Fibroblast of lung (primary cell): ENCODE measurements around the gene DCST2. TPM values are rescaled to one million over a fixed set of nuclear protein-coding genes. Genes with fewer than 3 reads are reported as not detected.
A peak's percentile ranks its signal among the peaks of the same experiment; 100 is the strongest.

Experiments used
- DNase-seq, 2 donors: peaks; one replicate each; pipeline versions ENCODE4 v3.0.0 to v3.0.0-alpha.2; 2010; ENCODE audit warnings: low read depth in 2 of 2
- H2AFZ ChIP-seq: 2 replicates; pipeline ENCODE4 v1.5.1; 2012; ENCODE audit warnings: low read length, control low read depth, inconsistent platforms
- H3K27ac ChIP-seq: 2 replicates; pipeline ENCODE4 v1.5.1; 2011; ENCODE audit warnings: low read length, control low read depth; ENCODE audit not compliant: insufficient read depth
- H3K27me3 ChIP-seq: 2 replicates; pipeline ENCODE4 v1.5.1; 2011; ENCODE audit warnings: mild to moderate bottlenecking, low read length; ENCODE audit not compliant: control insufficient read depth, insufficient read depth
- H3K36me3 ChIP-seq: 2 replicates; pipeline ENCODE4 v1.5.1; 2011; ENCODE audit warnings: low read length; ENCODE audit not compliant: control insufficient read depth, insufficient read depth
- H3K4me1 ChIP-seq: 2 replicates; pipeline ENCODE4 v1.5.1; 2011; ENCODE audit warnings: low read length; ENCODE audit not compliant: control insufficient read depth, insufficient read depth; ENCODE audit errors: extremely low read depth
- H3K4me2 ChIP-seq: 2 replicates; pipeline ENCODE4 v1.5.1; 2011; ENCODE audit warnings: low read length, control low read depth; ENCODE audit not compliant: insufficient read depth; ENCODE audit errors: extremely low read depth
- H3K4me3 ChIP-seq, 4 experiments: fragments of 200-600 bp in 1 of 4; sonication (generic) in 1 of 4; replicated peaks in 1 of 4; 2 replicates each; pipeline ENCODE4 v1.5.1; 2011 to 2016; ENCODE audit warnings: low read length in 4 of 4, low read depth in 3 of 4, mild to moderate bottlenecking in 3 of 4, control low read depth in 2 of 4, inconsistent platforms in 1 of 4, mixed read lengths in 1 of 4; ENCODE audit not compliant: insufficient read depth in 1 of 4; ENCODE audit errors: control extremely low read depth in 1 of 4
- H3K79me2 ChIP-seq: 2 replicates; pipeline ENCODE4 v1.5.1; 2012; ENCODE audit warnings: mild to moderate bottlenecking, low read length, inconsistent platforms; ENCODE audit not compliant: control insufficient read depth, insufficient read depth
- H3K9ac ChIP-seq: 2 replicates; pipeline ENCODE4 v1.5.1; 2011; ENCODE audit warnings: mild to moderate bottlenecking, low read length, control low read depth; ENCODE audit not compliant: insufficient read depth
- H3K9me3 ChIP-seq: 2 replicates; pipeline ENCODE4 v1.5.1; 2012; ENCODE audit warnings: low read depth, low read length; ENCODE audit not compliant: control insufficient read depth, insufficient read depth
- H4K20me1 ChIP-seq: 2 replicates; pipeline ENCODE4 v1.5.1; 2011; ENCODE audit warnings: low read length; ENCODE audit not compliant: control insufficient read depth, insufficient read depth; ENCODE audit errors: extremely low read depth
- EZH2 ChIP-seq: IDR thresholded peaks from 2 replicates; pipeline ENCODE4 v1.5.1; 2012; ENCODE audit warnings: low read length, control low read depth, mild to moderate bottlenecking; ENCODE audit errors: missing control alignments
- polyA minus RNA-seq: library from RNA; depleted of rRNA, polyadenylated mRNA; stranded (reverse); fragments of >200 nt; gene quantifications from 2 replicates; pipeline ENCODE4 v1.2.3, GENCODE V29; 2011; ENCODE audit warnings: low replicate concordance
- polyA plus RNA-seq, 2 donors: library from polyadenylated mRNA; depleted of rRNA in 1 of 2; stranded (reverse) in 1 of 2; unstranded in 1 of 2; fragments of >200 nt; gene quantifications; 2 replicates each; pipeline ENCODE4 v1.2.1, GENCODE V29; 2011 to 2012; ENCODE audit warnings: missing spikeins in 1 of 2
- total RNA-seq: library from RNA; depleted of rRNA; stranded (reverse); fragments of >200 nt; gene quantifications from 2 replicates; pipeline ENCODE4 v1.2.1, GENCODE V29; 2014
- TF ChIP-seq, protein P1 (sequence below), 2 donors: IDR thresholded peaks in 1 of 2; conservative IDR thresholded peaks in 1 of 2; 1 replicate in 1 of 2; 2 replicates in 1 of 2; pipeline ENCODE4 v1.5.1; 2011 to 2012; ENCODE audit warnings: low read length in 2 of 2, control low read depth in 1 of 2, inconsistent platforms in 1 of 2, low read depth in 1 of 2, mild to moderate bottlenecking in 1 of 2

DCST2 gene
- total RNA-seq = under 0.01 and 0.17 TPM in 2 replicates
- polyA plus RNA-seq = 0.06 and 0.10 TPM in 2 replicates
- not detected in 2 replicates for polyA plus RNA-seq (2012)
- not detected in 2 replicates for polyA minus RNA-seq

DNA sequence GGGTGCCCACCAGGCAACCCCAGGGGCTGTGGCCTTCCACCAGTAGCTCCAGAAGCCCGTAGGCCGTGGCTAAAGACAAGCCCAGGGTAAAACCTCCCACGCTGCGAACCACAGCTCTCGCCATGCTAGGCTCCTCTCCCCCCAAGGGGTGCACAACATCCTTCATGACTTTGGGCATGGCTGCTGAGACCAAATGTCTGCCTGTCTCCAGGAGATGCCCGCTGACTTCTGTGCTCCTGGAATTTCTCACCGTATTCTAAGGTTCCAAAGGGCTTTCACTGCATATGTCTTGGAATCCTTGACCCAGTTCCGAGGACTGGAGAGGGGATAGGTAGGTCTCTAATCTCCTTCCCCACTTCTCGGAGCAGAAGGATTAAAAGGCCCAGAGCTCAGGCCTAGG lies at the start of gene DCST2, which contains the start of gene DCST1:
DCST2 (minus strand) TSS at position 258 of the 400 bp plus-strand sequence; CDS start at position 178, 80 bp downstream.
DCST1 (plus strand) TSS at position 301 of the 400 bp plus-strand sequence. CDS start 213 bp downstream, outside the sequence.
- Histone ChIP-seq H3K36me3 (no peaks in the 10 kb centered on the region), H3K4me1 (no peaks in the 10 kb centered on the region), H3K27me3 (peaks cover 8% of the 10 kb centered on the region), H3K27ac (no peak within 1 kb of the TSS), H3K4me3 (no peak within 1 kb of the TSS), H3K79me2 (no peaks in the 10 kb centered on the region), H3K4me2 (no peak within 1 kb of the TSS), H3K9me3 (no peaks in the 10 kb centered on the region), H3K9ac (no peak within 1 kb of the TSS), H2AFZ (no peak within 1 kb of the TSS), H4K20me1 (no peaks in the 10 kb centered on the region)
- no peak for TF ChIP-seq EZH2
- TF ChIP-seq, protein P1, sequence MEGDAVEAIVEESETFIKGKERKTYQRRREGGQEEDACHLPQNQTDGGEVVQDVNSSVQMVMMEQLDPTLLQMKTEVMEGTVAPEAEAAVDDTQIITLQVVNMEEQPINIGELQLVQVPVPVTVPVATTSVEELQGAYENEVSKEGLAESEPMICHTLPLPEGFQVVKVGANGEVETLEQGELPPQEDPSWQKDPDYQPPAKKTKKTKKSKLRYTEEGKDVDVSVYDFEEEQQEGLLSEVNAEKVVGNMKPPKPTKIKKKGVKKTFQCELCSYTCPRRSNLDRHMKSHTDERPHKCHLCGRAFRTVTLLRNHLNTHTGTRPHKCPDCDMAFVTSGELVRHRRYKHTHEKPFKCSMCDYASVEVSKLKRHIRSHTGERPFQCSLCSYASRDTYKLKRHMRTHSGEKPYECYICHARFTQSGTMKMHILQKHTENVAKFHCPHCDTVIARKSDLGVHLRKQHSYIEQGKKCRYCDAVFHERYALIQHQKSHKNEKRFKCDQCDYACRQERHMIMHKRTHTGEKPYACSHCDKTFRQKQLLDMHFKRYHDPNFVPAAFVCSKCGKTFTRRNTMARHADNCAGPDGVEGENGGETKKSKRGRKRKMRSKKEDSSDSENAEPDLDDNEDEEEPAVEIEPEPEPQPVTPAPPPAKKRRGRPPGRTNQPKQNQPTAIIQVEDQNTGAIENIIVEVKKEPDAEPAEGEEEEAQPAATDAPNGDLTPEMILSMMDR (conservative IDR thresholded peaks at IDR 0.05 in 1 of 2, IDR thresholded peaks at IDR 0.05 in 1 of 2; ENCODE audit: low read depth in 1 of 2, low read length in 2 of 2) = no peak
- no peak for DNase-seq

DNA sequence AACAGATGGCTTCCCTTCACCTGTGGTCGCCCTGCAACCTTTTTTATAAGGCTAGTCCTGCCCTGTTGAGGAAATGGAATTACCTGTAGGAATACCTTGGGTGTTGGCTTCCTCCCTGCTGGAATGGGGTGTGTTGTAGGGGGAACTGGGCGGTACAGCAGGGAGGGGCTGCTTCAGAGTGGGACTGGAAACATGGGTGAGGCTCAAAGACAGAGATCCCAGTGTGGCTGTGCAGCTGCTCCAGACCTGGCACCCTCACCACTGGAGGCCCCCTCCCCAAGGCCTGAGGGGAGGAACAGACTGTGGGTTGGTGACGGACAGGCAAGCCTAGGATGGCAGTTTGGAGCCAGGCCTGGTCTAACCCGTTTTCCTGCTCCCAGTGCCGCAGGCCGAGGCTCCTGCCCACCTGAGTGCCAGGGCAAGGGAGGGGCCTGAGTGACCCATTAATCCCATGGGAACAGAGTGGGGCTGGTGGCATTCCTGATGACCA lies 49.5 kb upstream of the DCST2 start:
- H3K9me3 ChIP-seq = no peaks in the 10 kb centered on the region
- TF ChIP-seq EZH2 = no peak
- TF ChIP-seq, protein P1 (conservative IDR thresholded peaks at IDR 0.05 in 1 of 2, IDR thresholded peaks at IDR 0.05 in 1 of 2; ENCODE audit: low read depth in 1 of 2, low read length in 2 of 2) = no peak
- H3K79me2 ChIP-seq = no peaks in the 10 kb centered on the region
- H3K4me3 ChIP-seq = no peak overlapping the region
- H2AFZ ChIP-seq = no peak overlapping the region
- no peak overlapping the region for H3K27ac ChIP-seq
- H3K27me3 ChIP-seq = peaks cover 55% of the 10 kb centered on the region
- H3K9ac ChIP-seq = no peak overlapping the region
- no peak for DNase-seq
- H4K20me1 ChIP-seq = no peaks in the 10 kb centered on the region
- no peak overlapping the region for H3K4me2 ChIP-seq
- no peaks in the 10 kb centered on the region for H3K36me3 ChIP-seq
- peaks cover 9% of the 10 kb centered on the region for H3K4me1 ChIP-seq

DNA sequence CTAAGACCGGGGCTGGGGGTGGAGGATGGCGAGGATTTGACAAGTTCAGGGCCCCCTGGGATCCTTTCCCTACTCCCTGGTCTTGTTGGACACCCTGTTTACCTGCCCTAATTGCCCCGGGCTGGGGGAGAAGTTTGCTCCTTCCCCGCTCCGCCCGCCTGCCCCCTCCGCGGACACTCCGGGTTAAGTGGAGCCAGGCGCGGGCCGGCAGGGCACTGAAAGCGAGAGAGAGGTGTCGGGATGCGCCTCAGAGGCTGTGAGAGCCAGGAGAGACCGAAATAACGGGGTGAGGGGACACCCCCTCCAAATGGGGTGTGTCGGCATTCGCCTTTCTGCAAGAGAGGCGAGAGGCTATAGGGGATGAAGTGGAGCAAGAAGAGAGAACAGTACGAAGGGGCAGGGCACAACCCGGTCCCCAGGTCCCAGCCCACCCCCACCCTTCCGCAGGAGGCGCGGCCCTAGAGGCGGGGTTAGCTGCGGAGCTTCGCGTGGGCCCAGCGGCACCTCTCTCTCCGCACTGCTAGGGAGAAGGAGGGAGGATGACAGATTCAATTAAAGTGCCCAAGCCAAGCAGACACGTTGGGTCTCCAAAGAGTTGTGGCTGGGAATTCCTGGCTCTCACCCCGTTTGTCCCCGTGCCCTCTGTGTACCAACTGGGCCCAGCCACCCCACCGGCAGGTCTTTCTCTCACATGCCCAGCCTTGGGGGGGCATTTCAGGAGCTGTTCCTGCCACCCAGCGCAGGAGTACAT lies 48.9 kb upstream of the DCST2 start:
- no peaks in the 10 kb centered on the region for H3K9me3 ChIP-seq
- no peak overlapping the region for H2AFZ ChIP-seq
- H3K27me3 ChIP-seq = peaks cover 61% of the 10 kb centered on the region
- H4K20me1 ChIP-seq = no peaks in the 10 kb centered on the region
- no peak overlapping the region for H3K4me3 ChIP-seq
- no peak for DNase-seq
- no peak overlapping the region for H3K9ac ChIP-seq
- no peaks in the 10 kb centered on the region for H3K79me2 ChIP-seq
- no peak overlapping the region for H3K27ac ChIP-seq
- peak; percentile 97 for TF ChIP-seq EZH2
- TF ChIP-seq, protein P1 (conservative IDR thresholded peaks at IDR 0.05 in 1 of 2, IDR thresholded peaks at IDR 0.05 in 1 of 2; ENCODE audit: low read depth in 1 of 2, low read length in 2 of 2) = no peak
- H3K4me2 ChIP-seq = no peak overlapping the region
- no peaks in the 10 kb centered on the region for H3K36me3 ChIP-seq
- H3K4me1 ChIP-seq = peaks cover 9% of the 10 kb centered on the region
